H9 (cell line): ENCODE results near the gene SDE2. TPM values are rescaled to one million over a fixed set of nuclear protein-coding genes. Genes with fewer than 3 reads are reported as not detected.

Experiments used
- DNase-seq: peaks from one replicate; pipeline ENCODE4 v3.0.0-alpha.2; 2017
- H2AFZ ChIP-seq: one replicate; pipeline ENCODE4 v1.6.1; 2013; ENCODE audit warnings: mild to moderate bottlenecking, low read length, control low read depth, moderate library complexity
- H2AK5ac ChIP-seq: 2 replicates; pipeline ENCODE4 v1.6.1; 2013; ENCODE audit warnings: low read length, control low read depth, mixed read lengths; ENCODE audit not compliant: insufficient read length
- H2BK120ac ChIP-seq: one replicate; pipeline ENCODE4 v1.6.1; 2013; ENCODE audit warnings: low read depth, mild to moderate bottlenecking, low read length, control low read depth, inconsistent platforms; ENCODE audit not compliant: poor library complexity, severe bottlenecking
- H2BK12ac ChIP-seq: 2 replicates; pipeline ENCODE4 v1.6.1; 2013; ENCODE audit warnings: low read length, control low read depth, mixed read lengths, low read depth; ENCODE audit not compliant: insufficient read length
- H2BK15ac ChIP-seq: 2 replicates; pipeline ENCODE4 v1.6.1; 2013; ENCODE audit warnings: low read depth, low read length, control low read depth
- H2BK20ac ChIP-seq: one replicate; pipeline ENCODE4 v1.6.1; 2013; ENCODE audit warnings: low read depth, mild to moderate bottlenecking, low read length, control low read depth, inconsistent platforms; ENCODE audit not compliant: poor library complexity, severe bottlenecking
- H2BK5ac ChIP-seq: 2 replicates; pipeline ENCODE4 v1.6.1; 2013; ENCODE audit warnings: low read length, control low read depth, mixed read lengths; ENCODE audit not compliant: insufficient read length
- H3K14ac ChIP-seq: 2 replicates; pipeline ENCODE4 v1.6.1; 2013; ENCODE audit warnings: low read length, control low read depth; ENCODE audit not compliant: insufficient read depth
- H3K18ac ChIP-seq: 2 replicates; pipeline ENCODE4 v1.6.1; 2013; ENCODE audit warnings: low read depth, mild to moderate bottlenecking, mixed read lengths, low read length, control low read depth; ENCODE audit not compliant: insufficient read length
- H3K23ac ChIP-seq: 2 replicates; pipeline ENCODE4 v1.6.1; 2013; ENCODE audit warnings: low read length, control low read depth, mixed read lengths, low read depth; ENCODE audit not compliant: insufficient read length
- H3K23me2 ChIP-seq: 2 replicates; pipeline ENCODE4 v1.6.1; 2013; ENCODE audit warnings: low read depth, mild to moderate bottlenecking, mixed read lengths, low read length, control low read depth; ENCODE audit not compliant: insufficient read length, poor library complexity, severe bottlenecking
- H3K27ac ChIP-seq: 2 replicates; pipeline ENCODE4 v1.5.1; 2013; ENCODE audit warnings: low read length, control low read depth, mixed read lengths, low read depth; ENCODE audit not compliant: insufficient read length
- H3K27me3 ChIP-seq: 2 replicates; pipeline ENCODE4 v1.6.1; 2013; ENCODE audit warnings: low read length, control low read depth, inconsistent platforms; ENCODE audit not compliant: insufficient read depth
- H3K4ac ChIP-seq: 2 replicates; pipeline ENCODE4 v1.6.1; 2013; ENCODE audit warnings: low read depth, mild to moderate bottlenecking, control low read depth, inconsistent platforms, low read length, moderate library complexity
- H3K4me1 ChIP-seq: 2 replicates; pipeline ENCODE4 v1.6.1; 2013; ENCODE audit warnings: low read length, control low read depth, inconsistent platforms; ENCODE audit not compliant: insufficient read depth
- H3K4me2 ChIP-seq: 2 replicates; pipeline ENCODE4 v1.6.1; 2013; ENCODE audit warnings: low read length, control low read depth, mixed read lengths; ENCODE audit not compliant: insufficient read length, insufficient read depth
- H3K56ac ChIP-seq: 2 replicates; pipeline ENCODE4 v1.6.1; 2013; ENCODE audit warnings: low read depth, mild to moderate bottlenecking, mixed read lengths, low read length, control low read depth; ENCODE audit not compliant: insufficient read length
- H3K79me1 ChIP-seq: 2 replicates; pipeline ENCODE4 v1.6.1; 2013; ENCODE audit warnings: low read depth, mild to moderate bottlenecking, moderate library complexity, low read length, control low read depth, inconsistent platforms; ENCODE audit not compliant: insufficient read depth, poor library complexity, severe bottlenecking
- H3K79me2 ChIP-seq: 2 replicates; pipeline ENCODE4 v1.6.1; 2013; ENCODE audit warnings: low read length, control low read depth, inconsistent platforms; ENCODE audit not compliant: insufficient read depth
- H3K9ac ChIP-seq: 2 replicates; pipeline ENCODE4 v1.6.1; 2013; ENCODE audit warnings: low read length, control low read depth, mixed read lengths; ENCODE audit not compliant: insufficient read length; ENCODE audit errors: extremely low read depth
- H3K9me3 ChIP-seq: one replicate; pipeline ENCODE4 v1.6.1; 2013; ENCODE audit warnings: low read depth, low read length, inconsistent platforms; ENCODE audit not compliant: control insufficient read depth
- H3T11ph ChIP-seq: one replicate; pipeline ENCODE4 v1.6.1; 2013; ENCODE audit warnings: mild to moderate bottlenecking, low read length, control low read depth, inconsistent platforms
- H4K20me1 ChIP-seq: one replicate; pipeline ENCODE4 v1.6.1; 2013; ENCODE audit not compliant: control insufficient read depth, insufficient read length, insufficient read depth
- H4K5ac ChIP-seq: 2 replicates; pipeline ENCODE4 v1.6.1; 2013; ENCODE audit warnings: low read depth, mild to moderate bottlenecking, mixed read lengths, low read length, control low read depth; ENCODE audit not compliant: insufficient read length
- H4K8ac ChIP-seq: replicated peaks from 2 replicates; pipeline ENCODE4 v1.6.1; 2013; ENCODE audit warnings: low read length, control low read depth, mixed read lengths, low read depth; ENCODE audit not compliant: insufficient read length
- H4K91ac ChIP-seq: 2 replicates; pipeline ENCODE4 v1.6.1; 2013; ENCODE audit warnings: low read depth, mild to moderate bottlenecking, moderate library complexity, mixed read lengths, low read length, control low read depth; ENCODE audit not compliant: insufficient read length
- H3K27ac Mint-ChIP-seq, 3 experiments: 2 replicates in 2 of 3; 3 replicates in 1 of 3; pipeline ENCODE4 v1.8.0; 2020 to 2021; ENCODE audit warnings: mixed read lengths in 3 of 3, mild to moderate bottlenecking in 1 of 3, moderate library complexity in 1 of 3
- H3K27me3 Mint-ChIP-seq: 2 replicates; pipeline ENCODE4 v1.8.0; 2021; ENCODE audit warnings: low read depth, mild to moderate bottlenecking, moderate library complexity, mixed read lengths
- H3K36me3 Mint-ChIP-seq, 3 experiments: 2 replicates in 2 of 3; 3 replicates in 1 of 3; pipeline ENCODE4 v1.8.0; 2020 to 2021; ENCODE audit warnings: low read depth in 3 of 3, mixed read lengths in 3 of 3; ENCODE audit not compliant: insufficient read depth in 1 of 3
- H3K4me1 Mint-ChIP-seq, 2 experiments: 2 replicates each; pipeline ENCODE4 v1.8.0; 2020; ENCODE audit warnings: mixed read lengths in 2 of 2
- H3K4me3 Mint-ChIP-seq, 2 experiments: 2 replicates in 1 of 2; 3 replicates in 1 of 2; pipeline ENCODE4 v1.8.0; 2020 to 2021; ENCODE audit warnings: mild to moderate bottlenecking in 2 of 2, mixed read lengths in 2 of 2, moderate library complexity in 1 of 2
- H3K9me3 Mint-ChIP-seq, 2 experiments: 2 replicates in 1 of 2; 3 replicates in 1 of 2; pipeline ENCODE4 v1.8.0; 2020; ENCODE audit warnings: mild to moderate bottlenecking in 2 of 2, mixed read lengths in 2 of 2, moderate library complexity in 1 of 2
- CTCF ChIP-seq: fragments of 200-600 bp; sonication (generic); conservative IDR thresholded peaks from 3 replicates; pipeline ENCODE4 v1.8.0; 2021; ENCODE audit warnings: antibody characterized with exemption, mild to moderate bottlenecking
- WGBS: extraction: QIAGEN DNeasy Blood & Tissue Kit; methylation state at CpG from one replicate; pipeline ENCODE4 v1.1.7; 2013; ENCODE audit warnings: missing lambda C conversion rate, low lambda C conversion rate, mixed read lengths; ENCODE audit not compliant: insufficient read length; ENCODE audit errors: extremely low coverage; 5-methylcytosine and 5-hydroxymethylcytosine counted together
- total RNA-seq: library from RNA; stranded (reverse); gene quantifications from 2 replicates; pipeline ENCODE4 v1.2.1, GENCODE V29; 2021

Gene SDE2
- total RNA-seq, 1 experiment from 2014 or later, result 20.5 TPM

GRCh38 chr1:226044514-226045101, 45.5 kb upstream of the SDE2 start:
- Mint-ChIP-seq H3K4me1 (peaks cover 2 to 7% of the 10 kb centered on the region in 2 experiments; a peak in 1 of 4 replicates), H3K27me3 (peaks cover 5% of the 10 kb centered on the region; the same call in 1 of the 2 replicates), H3K27ac (no peak overlapping the region), H3K9me3 (no peaks in the 10 kb centered on the region), H3K4me3 (no peak overlapping the region), H3K36me3 (peaks cover 0 to 7% (median 0%) of the 10 kb centered on the region in 3 experiments; a peak in 1 of 7 replicates)
- Histone ChIP-seq H2BK20ac (no peak overlapping the region), H4K20me1 (no peaks in the 10 kb centered on the region), H3K4me1 (no peaks in the 10 kb centered on the region), H3K56ac (no peak overlapping the region), H4K5ac (no peak overlapping the region), H3K9me3 (no peaks in the 10 kb centered on the region), H3K4me2 (no peak overlapping the region), H2BK15ac (no peak overlapping the region), H2BK120ac (no peak overlapping the region), H3K4ac (no peak overlapping the region), H3K27ac (no peak overlapping the region), H2AFZ (no peak overlapping the region), H4K91ac (no peak overlapping the region), H2BK12ac (no peak overlapping the region), H2BK5ac (no peak overlapping the region), H3K79me1 (no peaks in the 10 kb centered on the region), H2AK5ac (no peak overlapping the region), H3K14ac (no peak overlapping the region), H3K9ac (no peak overlapping the region), H4K8ac (no peak overlapping the region), H3K79me2 (no peaks in the 10 kb centered on the region), H3T11ph (no peak overlapping the region), H3K27me3 (no peaks in the 10 kb centered on the region), H3K23me2 (no peaks in the 10 kb centered on the region), H3K23ac (no peak overlapping the region), H3K18ac (no peak overlapping the region)
- WGBS, result no CpG with 5 or more reads among the region's 4 CpGs
- no peak for DNase-seq
- TF ChIP-seq CTCF, result no peak
